NCI-H2081 (cell line): Measurements from ENCODE around the gene RNU1-2.
"Not testable (repeated sequence)": the region's sequence is repeated elsewhere in the genome, so short reads cannot be mapped to it uniquely, and the experiment has no call there.

ENCODE experiments used
- DNase-seq, 2 experiments: peaks; one replicate each; lab custom pipeline; 2025; lab: John Stamatoyannopoulos, UW

Gene RNU1-2

GRCh38 chr1:16888860-16889816 is 6.6 kb upstream of the RNU1-2 start:
- no peak for DNase-seq

DNA sequence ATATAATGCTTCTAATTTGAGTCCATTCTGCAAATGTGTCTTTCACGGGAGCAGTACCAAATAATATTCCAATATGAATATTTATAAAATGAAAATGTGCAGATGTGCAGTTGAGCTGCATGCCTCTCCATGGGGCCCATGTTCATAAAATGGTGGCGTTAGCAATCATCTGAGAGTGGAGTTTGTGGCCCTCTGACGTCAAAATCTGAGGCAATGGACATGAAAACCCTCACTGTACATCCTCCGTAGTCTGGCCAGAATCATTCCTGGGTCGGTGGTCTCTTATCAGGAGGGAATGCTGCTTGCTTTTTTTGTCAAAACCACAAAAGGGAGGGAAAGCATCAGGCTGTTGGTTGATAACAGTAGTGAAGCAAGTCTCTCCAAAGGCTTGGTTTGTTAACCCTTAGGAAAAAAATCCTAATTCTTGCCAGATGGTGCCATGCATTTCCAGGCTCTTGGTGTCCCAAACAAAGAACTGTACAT is 5.2 kb upstream of the RNU1-2 start:
- DNase-seq = not testable (repeated sequence)

DNA sequence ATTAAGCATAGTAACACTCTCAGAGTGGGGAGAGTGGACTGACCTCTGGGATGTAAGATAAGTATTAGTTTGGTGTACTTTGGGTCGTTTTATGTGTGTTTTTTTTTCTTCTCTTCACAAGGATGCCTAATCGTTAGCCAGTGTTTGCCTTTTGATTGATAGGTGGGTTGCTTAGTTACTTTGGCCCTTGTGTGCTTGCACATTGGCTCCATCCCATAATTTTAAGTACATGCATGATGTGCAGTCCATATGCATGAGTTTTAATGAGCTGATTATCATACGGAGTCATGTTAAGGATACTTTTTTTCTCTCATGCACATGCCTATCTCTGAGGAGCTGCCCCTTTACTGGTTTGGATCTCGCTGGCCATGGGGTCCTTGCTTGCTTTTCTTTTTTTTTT is 4.7 kb upstream of the RNU1-2 start:
- not testable (repeated sequence) for DNase-seq

- not testable (repeated sequence) for DNase-seq
These were observed 2.7 kb upstream of the RNU1-2 start for GRCh38 chr1:16892978-16893525.

- DNase-seq = not testable (repeated sequence)
These were observed 2.0 kb upstream of the RNU1-2 start for GRCh38 chr1:16893796-16894195.

GRCh38 chr1:16894338-16894737 is 1.4 kb upstream of the RNU1-2 start:
- not testable (repeated sequence) for DNase-seq

GRCh38 chr1:16895233-16895597 is 565 bp upstream of the RNU1-2 start:
- not testable (repeated sequence) for DNase-seq

GRCh38 chr1:16896316-16897055 is 706 bp downstream of the RNU1-2 start:
- peak; percentile 48 to 70 for DNase-seq

DNA sequence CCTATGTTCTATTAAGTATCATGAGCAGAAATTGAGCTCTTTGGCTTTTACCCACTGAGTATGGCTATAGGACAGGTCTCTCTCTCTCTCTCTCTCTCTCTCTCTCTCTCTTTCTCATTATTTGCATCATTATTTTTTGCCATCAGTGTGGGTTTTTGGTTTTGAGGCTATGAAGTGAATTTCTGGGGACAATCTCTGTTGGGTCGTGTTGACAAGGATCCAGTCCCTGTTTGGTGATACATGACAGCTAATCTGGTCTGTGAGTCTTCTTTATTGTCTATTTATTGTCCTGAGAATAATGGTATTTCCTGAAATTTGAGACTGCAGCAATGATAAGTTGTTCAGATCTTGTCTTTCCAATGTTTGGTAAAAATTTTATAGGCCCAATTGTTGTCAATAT is 1.9 kb downstream of the RNU1-2 start:
- DNase-seq = not testable (repeated sequence)

GRCh38 chr1:16898298-16898697 is 2.5 kb downstream of the RNU1-2 start:
- DNase-seq = not testable (repeated sequence)

GRCh38 chr1:16899020-16899419 is 3.2 kb downstream of the RNU1-2 start:
- not testable (repeated sequence) for DNase-seq

- DNase-seq = no peak
These were observed 5.0 kb downstream of the RNU1-2 start for GRCh38 chr1:16900751-16901150.

DNA sequence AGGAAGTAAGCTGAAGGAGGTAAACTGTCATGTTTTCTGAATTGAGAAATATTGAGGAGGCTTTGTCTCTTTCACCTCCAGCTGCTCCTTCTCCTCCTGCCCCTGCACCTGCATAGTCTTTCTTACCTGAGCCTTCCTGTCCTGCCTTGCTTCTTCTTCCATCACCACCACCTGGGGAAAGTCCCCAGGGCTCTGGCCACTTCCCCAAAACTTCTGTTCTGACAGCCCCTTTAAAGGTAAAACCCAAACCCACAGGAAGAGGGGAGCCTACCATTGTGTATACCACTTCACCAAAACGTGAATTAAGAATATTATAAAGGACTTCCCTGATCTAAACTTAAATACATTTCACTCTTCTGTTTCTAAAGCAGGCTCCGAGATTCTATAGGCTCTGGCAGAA is 5.6 kb downstream of the RNU1-2 start:
- not testable (repeated sequence) for DNase-seq

DNA sequence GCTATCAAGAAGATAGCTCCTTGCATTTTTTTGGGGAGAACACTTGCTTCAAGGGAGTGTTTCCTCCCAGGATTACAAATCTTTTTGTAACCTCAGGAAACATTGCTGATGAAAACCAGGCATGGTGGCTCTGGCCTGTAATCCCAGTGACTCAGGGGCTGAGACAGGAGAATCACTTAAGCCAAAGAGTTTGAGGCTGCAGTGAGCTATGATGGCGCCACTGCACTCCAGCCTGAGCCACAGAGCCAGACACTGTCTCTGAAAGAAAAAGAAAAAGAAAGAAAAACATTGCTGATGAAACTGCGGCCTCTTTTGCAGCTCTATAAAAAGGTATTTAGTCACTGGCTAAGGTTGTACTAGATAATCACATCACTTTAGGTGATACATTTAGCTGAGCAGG is 7.3 kb downstream of the RNU1-2 start:
- no peak for DNase-seq

- no peak for DNase-seq
These were observed 7.6 kb downstream of the RNU1-2 start for GRCh38 chr1:16903458-16903796.

GRCh38 chr1:16904560-16905109 is 8.9 kb downstream of the RNU1-2 start:
- DNase-seq = peak; percentile 96

GRCh38 chr1:16905110-16905867 is 9.5 kb downstream of the RNU1-2 start:
- DNase-seq = peak in 1 of 2 experiments; percentile 87

DNA sequence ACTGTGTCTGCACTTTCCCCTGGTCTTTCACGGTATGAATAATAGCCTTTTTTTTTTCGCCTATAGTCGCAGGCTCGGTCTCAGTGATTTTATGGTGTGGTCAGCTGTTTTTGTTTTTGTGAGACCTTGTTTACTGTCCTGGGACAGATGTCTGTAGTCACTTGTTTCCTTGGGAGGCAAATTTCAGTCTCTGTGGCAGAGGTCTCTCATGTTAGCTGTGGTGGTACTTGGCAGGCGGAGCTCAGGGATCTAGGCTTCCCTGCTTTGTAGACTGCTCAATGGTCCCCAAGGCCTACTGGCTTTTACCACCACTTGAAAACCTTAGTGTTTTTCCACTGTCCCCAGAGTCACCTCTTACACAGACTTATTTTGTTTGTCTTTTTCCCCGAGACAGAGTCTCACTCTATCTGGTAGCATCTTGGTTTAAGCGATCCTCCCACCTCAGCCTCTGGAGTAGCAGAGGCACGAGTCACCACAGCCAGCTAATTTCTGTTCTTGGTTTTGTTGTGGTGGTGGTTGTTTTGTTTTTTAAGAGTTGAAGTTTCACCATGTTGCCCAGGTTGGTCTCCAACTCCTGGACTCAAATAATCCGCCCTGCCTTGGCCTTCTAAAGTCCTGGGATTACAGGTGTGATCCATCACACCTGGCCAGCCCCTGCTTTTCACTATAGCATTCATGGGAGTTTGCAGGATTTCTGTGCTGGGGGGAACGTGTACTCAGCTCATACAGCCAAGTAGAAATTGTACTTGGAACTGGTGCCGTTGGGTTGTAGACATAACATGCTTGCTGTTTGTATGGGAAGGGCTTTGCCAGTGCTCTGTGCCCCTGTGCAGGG is 10.3 kb downstream of the RNU1-2 start:
- no peak for DNase-seq

- DNase-seq = no peak
These were observed 11.1 kb downstream of the RNU1-2 start for GRCh38 chr1:16906873-16907272.

GRCh38 chr1:16907870-16908758 is 12.3 kb downstream of the RNU1-2 start:
- no peak for DNase-seq
